Measurements from ENCODE around the gene THUMPD1. TPM values are rescaled to one million over a fixed set of nuclear protein-coding genes. Genes with fewer than 3 reads are reported as not detected.
"Not testable (repeated sequence)": the region's sequence is repeated elsewhere in the genome, so short reads cannot be mapped to it uniquely, and the experiment has no call there.

Gene THUMPD1
- total RNA-seq = 17.2 TPM
- long read RNA-seq, full-length matches to known transcripts = 39 of 42 reads
- long read RNA-seq, partial matches to known transcripts = 1 of 42 reads
- long read RNA-seq, other reads (novel, unspliced or antisense) = 2 of 42 reads

DNA sequence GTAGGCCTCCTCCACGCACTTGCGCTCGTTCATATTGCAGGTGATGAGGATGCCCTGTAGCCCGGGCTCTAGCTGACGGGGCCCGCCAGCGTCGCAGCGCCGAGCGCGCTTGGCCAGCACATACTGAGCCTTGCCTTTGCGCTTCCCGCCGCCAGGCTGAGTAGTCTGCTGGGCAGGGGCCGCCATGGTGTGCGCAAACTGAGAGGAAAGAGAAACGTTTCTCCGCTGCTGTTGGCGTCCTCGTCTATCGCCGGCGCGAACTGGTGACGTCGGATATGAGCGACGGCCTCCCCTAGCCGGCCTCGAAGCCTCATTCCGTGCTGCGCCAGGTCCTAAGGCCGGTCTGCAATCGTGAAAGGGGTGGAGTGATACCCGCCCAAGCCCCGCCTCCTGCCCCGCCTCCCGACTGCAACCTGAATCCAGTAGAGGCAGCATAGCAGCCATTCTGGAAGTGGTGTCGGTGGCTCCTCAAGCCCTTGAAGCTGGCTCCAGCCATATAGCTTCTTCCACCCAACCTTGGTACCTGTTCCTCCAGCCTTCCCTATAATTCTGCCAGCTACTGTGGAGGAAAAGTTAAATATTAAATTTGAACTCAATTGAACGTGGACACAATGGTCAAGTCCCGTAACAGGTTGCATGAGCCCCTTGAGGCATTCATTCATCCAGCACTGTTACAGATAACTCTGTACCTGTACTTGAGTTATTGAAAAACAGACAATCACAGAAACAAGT lies at the start of gene THUMPD1:
TSS of gene THUMPD1 (minus strand) at position 265 of the 732 bp plus-strand sequence. CDS start at position 186, 79 bp downstream.
- intact Hi-C loops (cut with DNase I) = no loop called here
- DNase-seq = peak; percentile 98
- peak; percentile 96 for ATAC-seq (ENCODE audit: poor library complexity)

- intact Hi-C loops (cut with DNase I) = no loop called here
- no peak for DNase-seq
- ATAC-seq (ENCODE audit: poor library complexity) = no peak
Observed at GRCh38 chr16:20789130-20789529, 47.5 kb upstream of the THUMPD1 start.

GRCh38 chr16:20784204-20784603 lies 42.6 kb upstream of the THUMPD1 start:
- intact Hi-C loops (cut with DNase I) = no loop called here
- ATAC-seq (ENCODE audit: poor library complexity) = no peak

GRCh38 chr16:20782470-20782869 lies 40.9 kb upstream of the THUMPD1 start:
- intact Hi-C loops (cut with DNase I) = no loop called here
- ATAC-seq (ENCODE audit: poor library complexity) (no peak), DNase-seq (no peak)

More at GRCh38 chr16:20784204-20784603, 42.6 kb upstream of the THUMPD1 start:
- DNase-seq = no peak

GRCh38 chr16:20781697-20782096 lies 40.1 kb upstream of the THUMPD1 start:
- intact Hi-C loops (cut with DNase I) = no loop called here
- DNase-seq = no peak
- no peak for ATAC-seq (ENCODE audit: poor library complexity)

DNA sequence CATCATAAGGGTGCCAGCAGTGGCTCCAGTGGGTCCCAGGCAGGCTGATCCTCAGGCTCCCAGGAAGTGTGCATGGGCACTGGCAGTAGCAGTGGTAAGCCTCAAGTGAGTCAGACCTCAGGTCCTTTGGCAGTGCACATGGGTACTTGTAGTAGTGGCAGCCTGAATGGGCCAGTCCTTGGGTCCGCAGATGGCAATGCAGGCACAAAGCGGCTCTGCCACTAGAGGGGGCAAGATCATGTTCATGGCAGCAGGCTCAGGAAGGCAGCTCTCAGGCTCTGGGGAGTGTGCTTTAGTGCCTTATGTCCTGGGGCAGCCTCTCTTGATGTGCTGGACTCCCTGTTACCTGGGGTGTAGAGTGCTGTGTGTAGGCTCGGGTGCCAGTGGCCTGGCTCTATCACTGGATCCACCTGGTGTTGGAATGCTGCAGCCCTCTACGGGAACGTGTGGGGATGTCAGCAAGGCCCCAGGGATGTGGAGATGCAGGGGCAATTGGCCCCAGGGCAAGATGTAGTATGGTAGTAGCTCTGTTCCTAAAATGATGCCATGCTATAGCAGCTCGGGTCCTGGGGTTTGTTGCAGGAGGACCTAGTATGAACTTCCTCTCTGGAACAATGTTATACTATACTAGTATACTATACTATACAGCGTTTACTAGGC lies 33.2 kb upstream of the THUMPD1 start:
- intact Hi-C loops (cut with DNase I) = no loop called here
- peak; percentile 75 for ATAC-seq (ENCODE audit: poor library complexity)

GRCh38 chr16:20773679-20774078 lies 32.1 kb upstream of the THUMPD1 start:
- intact Hi-C loops (cut with DNase I) = no loop called here
- DNase-seq = no peak
- ATAC-seq (ENCODE audit: poor library complexity) = no peak

More for the DNA sequence above, 33.2 kb upstream of the THUMPD1 start:
- DNase-seq = peak; percentile 61

- no peak for DNase-seq
- ATAC-seq (ENCODE audit: poor library complexity) = no peak
- intact Hi-C loops (cut with DNase I) = no loop called here
Observed at GRCh38 chr16:20768818-20769217, 27.2 kb upstream of the THUMPD1 start.

GRCh38 chr16:20768121-20768520 lies 26.5 kb upstream of the THUMPD1 start:
- no peak for ATAC-seq (ENCODE audit: poor library complexity)
- intact Hi-C loops (cut with DNase I) = no loop called here
- no peak for DNase-seq

DNA sequence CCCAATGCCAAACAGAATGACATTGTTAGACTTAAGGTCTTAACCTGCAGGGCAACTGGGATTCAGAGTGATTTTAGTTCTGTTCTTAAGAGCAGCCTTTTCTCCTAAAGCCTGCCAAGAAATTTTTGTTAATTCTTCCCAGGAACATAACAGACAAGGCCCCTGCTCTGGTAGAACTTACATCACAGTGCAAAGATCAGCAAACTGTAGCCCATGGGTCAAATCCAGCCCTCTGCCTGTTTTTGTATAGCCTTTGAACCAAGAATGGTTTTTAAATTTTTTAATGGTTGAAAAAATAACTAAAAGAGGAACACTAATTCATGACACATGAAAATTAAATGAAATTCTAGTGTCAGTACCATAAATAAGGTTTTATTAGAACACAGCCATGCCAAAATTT lies 26.0 kb upstream of the THUMPD1 start:
- DNase-seq (no peak), ATAC-seq (ENCODE audit: poor library complexity) (no peak)
- intact Hi-C loops (cut with DNase I) = no loop called here

DNA sequence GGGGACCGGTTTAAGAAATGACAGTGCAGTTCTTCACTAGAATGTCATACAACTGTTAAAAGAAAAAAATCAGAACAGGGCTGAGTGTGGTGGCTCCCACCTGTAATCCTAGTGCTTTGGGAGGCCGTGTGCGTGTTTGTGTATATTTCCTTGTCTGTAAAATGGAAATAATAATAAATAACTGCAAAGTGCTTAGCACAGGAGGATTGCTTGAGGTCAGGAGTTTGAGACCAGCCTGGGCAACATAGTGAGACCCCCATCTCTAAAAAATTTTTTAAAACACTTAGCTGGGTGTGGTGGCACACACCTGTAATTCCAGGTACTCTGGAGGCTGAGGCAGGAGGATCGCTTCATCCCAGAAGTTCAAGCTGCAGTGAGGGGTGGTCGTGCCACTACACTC lies 24.7 kb upstream of the THUMPD1 start:
- no peak for ATAC-seq (ENCODE audit: poor library complexity)
- no peak for DNase-seq
- intact Hi-C loops (cut with DNase I) = no loop called here

DNA sequence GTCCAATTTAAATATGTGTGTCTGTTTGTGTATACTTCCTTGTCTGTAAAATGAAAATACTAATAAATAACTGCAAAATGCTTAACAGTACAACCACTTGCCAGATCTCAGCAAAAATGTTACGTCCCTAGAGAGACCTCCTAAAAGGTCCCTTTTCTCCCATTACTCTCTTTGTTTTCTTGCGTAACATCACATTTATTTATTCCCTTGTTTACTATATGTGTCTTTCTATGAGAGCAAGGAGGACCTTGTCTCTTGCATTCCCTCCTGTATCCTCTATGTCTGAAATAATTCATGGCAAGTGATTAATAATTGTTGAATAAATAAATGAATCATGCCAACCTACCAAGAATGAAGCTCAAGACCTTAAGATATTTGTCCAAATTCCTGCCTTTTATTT lies 24.1 kb upstream of the THUMPD1 start:
- ATAC-seq (ENCODE audit: poor library complexity) = no peak
- no peak for DNase-seq
- intact Hi-C loops (cut with DNase I) = no loop called here

DNA sequence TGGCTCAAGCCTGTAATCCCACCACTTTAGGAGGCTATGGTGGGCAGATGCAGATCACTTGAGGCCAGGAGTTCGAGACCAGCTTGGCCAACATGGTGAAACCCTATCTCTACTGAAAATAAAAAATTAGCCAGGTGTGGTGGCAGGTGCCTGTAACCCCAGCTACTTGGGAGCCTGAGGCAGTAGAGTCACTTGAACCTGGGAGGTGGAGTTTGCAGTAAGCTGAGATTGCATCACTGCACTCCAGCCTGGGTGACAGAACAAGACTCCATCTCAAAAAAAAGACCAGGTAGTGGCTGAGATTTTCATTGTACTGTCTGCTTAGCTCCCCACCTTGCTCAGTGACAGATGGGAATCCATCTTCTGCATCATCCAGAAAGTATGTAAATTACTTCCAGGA lies 22.8 kb upstream of the THUMPD1 start:
- intact Hi-C loops (cut with DNase I); DNase-seq; ATAC-seq (ENCODE audit: poor library complexity): not testable (repeated sequence)

DNA sequence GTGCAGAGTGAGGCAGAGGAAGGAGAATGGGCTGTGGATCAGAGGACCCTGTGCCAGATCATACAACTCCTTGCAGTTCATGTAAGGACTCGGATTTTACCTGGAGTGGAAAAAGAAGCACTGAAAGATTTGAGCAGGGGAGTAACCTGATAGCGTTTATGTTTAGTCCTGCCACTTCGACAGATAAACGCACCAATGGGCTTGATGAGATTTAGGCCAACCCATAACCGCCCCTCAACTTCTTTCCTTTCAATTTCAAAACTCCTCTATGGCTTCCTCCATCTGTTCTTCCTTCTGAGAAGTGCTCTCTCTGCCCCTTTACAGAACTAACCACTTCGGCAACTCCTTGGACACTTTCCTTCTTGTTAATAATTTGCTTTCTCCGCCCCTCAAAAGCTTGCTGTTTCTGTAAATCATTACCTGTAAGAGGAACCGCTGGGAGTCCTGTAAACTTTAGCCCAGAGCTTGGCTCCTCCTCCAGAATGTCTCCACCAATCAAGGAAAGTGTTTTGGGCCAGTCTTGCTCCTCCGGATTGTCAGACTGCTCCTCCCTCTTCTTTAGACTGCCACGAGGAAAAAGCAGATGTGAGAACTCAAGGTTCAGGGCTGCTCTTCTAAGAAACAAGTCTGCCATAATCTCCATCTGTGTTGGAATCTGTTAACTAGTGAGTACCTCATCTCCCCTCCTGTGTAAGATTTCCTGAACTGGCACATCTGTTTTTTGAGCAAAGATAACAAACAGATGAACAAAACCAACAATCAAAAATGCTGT lies 22.0 kb upstream of the THUMPD1 start, which contains the start of gene ACSM3:
TSS of gene ACSM3 (plus strand) at position 554 of the 772 bp plus-strand sequence. CDS start 6,021 bp downstream, outside the sequence.
- peak; percentile 95 for ATAC-seq (ENCODE audit: poor library complexity)
- intact Hi-C loops (cut with DNase I) = no loop called here
- no peak for DNase-seq

DNA sequence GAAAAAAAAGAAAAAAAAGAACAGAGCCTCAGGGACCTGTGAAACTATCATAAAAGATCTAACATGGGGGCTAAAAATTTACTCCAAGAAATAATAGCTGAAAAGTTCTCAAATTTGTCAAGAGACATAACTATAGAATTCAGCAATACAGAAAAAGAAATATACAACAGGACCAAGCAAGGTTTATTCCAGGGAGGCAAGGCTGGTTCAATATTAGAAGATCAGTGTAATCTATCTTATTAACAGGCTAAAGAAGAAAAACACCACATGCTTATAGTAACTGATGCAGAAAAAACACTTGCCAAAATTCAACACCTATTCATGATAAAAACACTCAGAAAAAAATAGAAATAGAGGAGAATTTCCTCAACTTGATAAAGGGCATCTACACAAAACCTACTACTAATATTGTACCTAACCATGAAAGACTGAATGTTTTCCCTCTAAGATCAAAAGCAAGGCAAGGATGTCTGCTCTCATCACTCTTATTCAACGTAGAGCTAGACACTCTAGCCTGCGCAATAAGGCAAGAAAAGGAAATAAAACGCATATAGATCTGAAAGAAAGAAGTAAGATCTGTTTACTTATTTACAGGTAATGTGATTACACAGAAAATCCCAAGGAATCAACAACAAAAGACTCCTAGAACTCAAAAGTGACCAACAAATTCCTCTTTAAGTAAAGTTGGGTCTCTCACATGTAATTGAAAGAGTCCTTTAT lies 20.9 kb upstream of the THUMPD1 start:
- DNase-seq (no peak), ATAC-seq (ENCODE audit: poor library complexity) (no peak)
- intact Hi-C loops (cut with DNase I) = no loop called here

DNA sequence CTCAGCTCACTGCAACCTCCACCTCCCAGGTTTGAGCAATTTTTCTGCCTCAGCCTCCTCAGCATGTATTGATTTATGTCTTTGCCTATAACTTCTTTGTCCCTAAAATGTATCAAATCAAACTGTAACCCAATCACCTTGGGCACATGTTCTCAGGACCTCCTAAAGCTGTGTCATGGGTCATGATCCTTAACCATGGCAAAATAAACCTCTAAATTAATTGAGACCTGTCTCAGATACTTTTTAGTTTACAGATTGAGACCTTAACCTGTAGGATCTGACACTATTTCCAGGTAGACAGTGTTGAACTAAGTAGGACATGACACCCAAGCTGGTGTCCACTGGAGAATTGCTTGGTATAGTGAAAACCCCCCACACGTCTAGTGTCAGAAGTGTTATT lies 19.6 kb upstream of the THUMPD1 start:
- no peak for ATAC-seq (ENCODE audit: poor library complexity)
- intact Hi-C loops (cut with DNase I) = no loop called here
- no peak for DNase-seq

DNA sequence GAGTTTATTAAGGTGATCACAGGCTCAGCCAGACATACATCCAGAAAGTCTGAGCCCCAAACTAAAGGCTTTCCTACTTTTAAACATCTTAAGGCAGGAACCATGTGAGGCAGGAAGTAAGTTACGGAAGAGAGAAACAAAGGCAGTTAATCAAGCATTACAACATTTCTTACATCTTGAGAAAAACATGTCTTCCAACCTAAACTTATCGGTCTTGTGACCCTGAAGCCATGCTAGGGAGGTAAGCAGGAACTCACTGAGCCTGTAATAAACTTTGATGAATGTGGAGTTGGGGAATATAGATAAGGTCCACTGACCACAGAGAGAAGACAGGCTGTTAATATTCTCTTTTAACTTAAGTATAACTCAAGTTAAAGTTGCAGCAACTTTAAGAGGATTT lies 18.7 kb upstream of the THUMPD1 start:
- intact Hi-C loops (cut with DNase I) = no loop called here
- no peak for ATAC-seq (ENCODE audit: poor library complexity)

DNA sequence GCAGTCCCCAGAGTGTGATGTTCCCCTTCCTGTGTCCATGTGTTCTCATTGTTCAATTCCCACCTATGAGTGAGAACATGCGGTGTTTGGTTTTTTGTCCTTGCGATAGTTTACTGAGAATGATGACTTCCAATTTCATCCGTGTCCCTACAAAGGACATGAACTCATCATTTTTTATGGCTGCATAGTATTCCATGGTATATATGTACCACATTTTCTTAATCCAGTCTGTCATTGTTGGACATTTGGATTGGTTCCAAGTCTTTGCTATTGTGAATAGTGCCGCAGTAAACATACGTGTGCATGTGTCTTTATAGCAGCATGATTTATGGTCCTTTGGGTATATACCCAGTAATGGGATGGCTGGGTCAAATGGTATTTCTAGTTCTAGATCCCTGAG lies 14.2 kb upstream of the THUMPD1 start:
- intact Hi-C loops (cut with DNase I) = not testable (repeated sequence)

More for the DNA sequence above, 18.7 kb upstream of the THUMPD1 start:
- no peak for DNase-seq

DNA sequence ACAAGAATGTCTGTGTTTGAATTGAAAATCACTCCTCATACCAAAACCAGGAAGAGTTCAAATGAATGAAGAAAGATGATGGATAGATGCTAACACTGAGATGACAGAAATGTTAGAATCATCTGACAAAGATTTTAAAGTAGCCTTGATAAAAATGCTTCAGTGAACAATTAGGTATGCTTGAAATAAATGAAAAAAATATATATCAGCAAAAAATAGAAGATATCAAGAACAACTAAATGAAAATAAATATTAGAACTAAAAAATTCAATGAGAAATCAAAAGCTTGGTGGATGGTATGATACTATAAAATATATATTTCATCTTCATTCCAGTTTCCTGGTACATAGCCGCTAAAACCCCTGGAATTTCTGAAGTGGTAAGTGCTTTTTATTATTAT lies 13.6 kb upstream of the THUMPD1 start:
- ATAC-seq (ENCODE audit: poor library complexity) (no peak), DNase-seq (no peak)
- intact Hi-C loops (cut with DNase I) = no loop called here

More for the DNA sequence above, 14.2 kb upstream of the THUMPD1 start:
- ATAC-seq (ENCODE audit: poor library complexity); DNase-seq: not testable (repeated sequence)
